M059J (cell line): ENCODE results near the gene PAK5. TPM values are rescaled to one million over a fixed set of nuclear protein-coding genes. Genes with fewer than 3 reads are reported as not detected.

Experiments
- DNase-seq: peaks from one replicate; pipeline ENCODE4 v3.0.0-alpha.2; 2012; ENCODE audit warnings: low read depth
- total RNA-seq: library from RNA; depleted of rRNA; stranded (reverse); fragments of >200 nt; shearing (Covaris generic); gene quantifications from 2 replicates; pipeline ENCODE4 v1.2.3, GENCODE V29; 2014

Gene PAK5
- total RNA-seq, 1 experiment from 2014 or later: 0.05 TPM

DNA sequence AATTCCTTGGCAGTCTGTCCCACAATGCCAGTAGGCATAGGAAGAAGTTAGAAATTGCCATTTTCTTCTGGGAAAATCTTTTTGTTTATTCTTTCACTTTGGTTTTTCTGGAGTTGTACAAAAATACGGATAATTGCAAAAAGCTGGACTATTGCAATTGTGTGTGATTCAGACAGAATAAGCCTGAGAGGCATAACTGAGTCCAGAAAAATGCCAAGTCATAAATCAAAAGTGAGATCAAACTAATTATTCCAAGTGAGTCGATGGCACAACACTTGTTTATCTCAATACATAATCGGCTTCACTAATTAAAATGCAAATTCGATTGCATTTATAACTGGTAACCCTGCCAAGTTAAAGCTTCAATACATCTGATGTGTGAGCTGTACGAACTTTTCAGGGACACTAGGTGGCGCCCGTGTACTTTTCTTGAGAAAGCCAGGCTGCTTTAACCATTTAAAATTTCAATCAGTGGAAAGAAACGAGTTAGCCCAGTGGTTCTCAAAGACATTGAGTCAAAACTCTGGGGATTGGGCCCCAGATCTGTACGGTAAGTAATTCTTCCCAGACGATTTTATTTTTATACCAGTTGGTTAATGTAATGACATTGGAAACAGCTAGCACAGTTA, 221.9 kb downstream of the PAK5 start:
- peak; percentile 67 for DNase-seq

GRCh38 chr20:9616455-9616805, 222.4 kb downstream of the PAK5 start:
- no peak for DNase-seq

- no peak for DNase-seq
These were observed 223.0 kb downstream of the PAK5 start for GRCh38 chr20:9615766-9616454.

GRCh38 chr20:9615118-9615517, 223.8 kb downstream of the PAK5 start:
- no peak for DNase-seq

DNA sequence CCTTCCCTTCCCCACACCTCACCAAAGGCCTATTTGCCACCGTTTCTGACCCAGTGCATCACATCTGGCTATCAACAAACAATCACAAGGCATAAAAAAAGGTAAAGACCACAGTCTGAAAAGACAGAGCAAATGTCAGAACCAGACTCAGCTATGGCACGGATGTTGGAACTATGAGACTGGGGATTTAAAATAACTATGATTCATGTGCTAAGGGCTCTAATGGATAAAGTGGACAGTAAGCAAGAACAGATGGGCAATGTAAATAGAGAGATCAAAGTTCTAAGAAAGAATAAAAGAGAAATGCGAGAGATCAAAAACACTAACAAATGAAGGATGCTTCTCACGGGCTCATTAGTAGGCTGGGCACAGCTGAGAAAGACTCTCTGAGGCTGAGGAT, 225.0 kb downstream of the PAK5 start:
- no peak for DNase-seq

DNA sequence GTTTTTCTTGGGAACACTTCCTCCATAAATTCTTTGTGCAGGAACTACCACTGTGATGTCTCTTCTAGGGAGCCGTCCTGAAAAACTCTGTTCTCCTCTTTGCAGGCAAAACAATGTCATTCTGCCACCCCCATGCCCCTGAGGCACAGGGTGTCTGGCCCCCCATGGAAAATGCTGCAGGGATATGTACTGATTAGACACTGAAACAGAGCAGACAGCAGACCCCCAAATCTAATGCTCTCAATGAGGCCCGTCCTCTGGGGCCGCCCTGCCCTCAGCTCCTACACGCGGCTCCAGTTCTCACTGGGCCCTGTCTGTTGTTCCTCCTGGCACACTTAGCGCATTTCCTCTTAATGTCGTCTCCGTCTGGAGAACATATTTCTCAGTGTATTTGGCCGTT, 227.0 kb downstream of the PAK5 start:
- no peak for DNase-seq

DNA sequence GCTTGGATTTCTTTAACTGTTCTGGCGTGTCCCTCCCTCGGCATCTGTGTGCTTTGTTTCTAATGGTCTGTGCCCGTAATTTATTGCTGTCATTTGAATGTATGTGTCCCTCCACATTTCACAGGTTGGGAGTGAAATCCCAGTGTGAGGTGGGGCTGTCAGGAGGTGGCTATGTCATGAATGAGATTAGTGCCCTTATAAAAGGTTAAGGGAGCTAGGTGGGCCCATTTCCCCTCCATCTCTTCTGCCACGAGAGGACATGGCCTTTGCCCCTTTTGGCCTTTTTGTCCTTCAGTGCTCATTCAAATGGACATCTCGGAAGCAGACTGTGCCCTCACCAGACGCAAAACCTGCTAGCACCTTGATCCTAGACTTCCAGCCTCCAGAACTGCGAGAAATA, 228.2 kb downstream of the PAK5 start:
- no peak for DNase-seq

- DNase-seq: peak; percentile 80
These were observed 228.9 kb downstream of the PAK5 start for GRCh38 chr20:9609887-9610502.

- no peak for DNase-seq
These were observed 230.1 kb downstream of the PAK5 start for GRCh38 chr20:9608639-9609340.

GRCh38 chr20:9602847-9603183, 236.1 kb downstream of the PAK5 start:
- DNase-seq: no peak

GRCh38 chr20:9600562-9600961, 238.3 kb downstream of the PAK5 start:
- no peak for DNase-seq

GRCh38 chr20:9597547-9597946, 241.3 kb downstream of the PAK5 start:
- no peak for DNase-seq

GRCh38 chr20:9595763-9596162, 243.1 kb downstream of the PAK5 start:
- no peak for DNase-seq

- no peak for DNase-seq
These were observed 244.5 kb downstream of the PAK5 start for GRCh38 chr20:9594284-9594875.

DNA sequence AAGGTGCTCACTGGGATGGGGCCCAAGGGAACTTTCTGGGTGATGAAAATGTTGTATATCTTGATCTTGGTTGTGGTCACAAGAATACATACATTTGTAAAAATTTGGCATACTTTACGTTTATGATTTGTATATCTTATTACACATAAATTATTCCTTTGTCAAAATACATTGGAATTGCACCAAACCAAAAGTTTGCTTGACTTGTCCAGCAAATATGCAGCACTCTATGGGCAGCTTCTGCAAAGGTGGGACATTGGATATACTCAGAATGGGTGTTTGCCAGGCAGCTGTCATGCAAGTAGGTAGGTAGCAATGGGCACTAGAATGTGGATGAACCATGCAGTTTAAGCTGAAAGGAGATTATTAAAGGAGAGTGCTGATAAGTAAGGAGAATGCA, 246.5 kb downstream of the PAK5 start:
- DNase-seq: no peak

DNA sequence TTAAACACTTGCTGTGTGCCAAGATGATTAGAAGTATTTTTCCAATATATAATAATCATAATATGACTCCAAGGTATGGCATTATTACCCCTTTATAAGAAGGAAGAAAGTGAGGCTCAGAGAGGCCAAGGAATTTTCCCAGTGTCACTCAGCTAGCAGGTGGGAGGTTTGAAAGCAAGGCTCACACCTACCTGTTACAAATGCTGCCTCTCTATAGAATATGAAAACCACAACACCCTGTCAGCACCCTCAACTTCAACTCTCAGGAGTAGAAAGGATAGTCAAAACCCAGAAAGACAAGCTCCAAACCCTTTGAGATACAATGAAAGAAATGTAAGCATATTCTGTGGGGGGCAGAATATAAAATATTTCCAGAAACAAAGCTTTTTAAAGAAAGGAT, 247.8 kb downstream of the PAK5 start:
- no peak for DNase-seq

GRCh38 chr20:9590189-9590588, 248.7 kb downstream of the PAK5 start:
- DNase-seq: peak; percentile 55

- no peak for DNase-seq
These were observed 250.2 kb downstream of the PAK5 start for GRCh38 chr20:9588706-9589105.

DNA sequence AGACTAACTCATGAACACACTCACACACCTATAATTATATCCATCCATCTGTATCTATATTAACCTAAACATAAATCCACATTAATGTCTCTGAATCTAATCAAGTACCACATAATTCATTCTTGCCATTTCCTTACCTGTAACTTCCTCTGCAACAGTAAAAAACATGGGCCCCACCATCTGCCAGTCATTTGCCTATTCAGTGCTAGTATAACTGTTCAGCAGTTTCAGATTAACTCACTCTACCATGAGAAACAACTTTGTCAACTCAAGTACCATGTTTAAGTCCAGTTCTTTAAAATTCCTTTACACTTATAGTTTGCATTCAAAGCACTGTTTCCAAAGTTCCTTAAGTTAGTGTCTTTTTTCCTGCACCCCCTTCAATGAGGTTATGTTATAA, 255.7 kb downstream of the PAK5 start:
- DNase-seq: no peak

- DNase-seq: no peak
These were observed 256.7 kb downstream of the PAK5 start for GRCh38 chr20:9582137-9582536.

- no peak for DNase-seq
These were observed 257.4 kb downstream of the PAK5 start for GRCh38 chr20:9581509-9581908.

DNA sequence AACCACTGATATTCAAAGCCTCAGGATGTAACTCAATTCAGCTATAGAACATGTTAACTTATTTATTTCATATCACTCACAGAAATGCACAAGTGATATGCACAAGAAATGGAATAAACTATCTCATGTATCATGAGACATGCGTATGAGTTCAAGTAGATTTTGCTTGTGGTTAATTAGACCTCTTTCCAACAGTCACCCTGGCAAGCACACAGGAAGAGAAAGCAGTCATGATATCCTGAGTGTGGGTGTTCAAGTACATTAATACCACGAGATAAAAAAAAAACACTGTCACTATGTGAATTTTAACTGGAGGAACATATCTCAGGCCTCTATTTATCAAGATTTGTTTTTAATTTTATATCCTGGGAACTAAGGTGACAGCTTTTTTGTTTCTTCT, 260.3 kb downstream of the PAK5 start:
- no peak for DNase-seq

- no peak for DNase-seq
These were observed 261.5 kb downstream of the PAK5 start for GRCh38 chr20:9577397-9577796.
